ENCODE measurements around the gene GKAP1.
"Not testable (repeated sequence)": the region's sequence is repeated elsewhere in the genome, so short reads cannot be mapped to it uniquely, and the experiment has no call there.

GKAP1 gene

DNA sequence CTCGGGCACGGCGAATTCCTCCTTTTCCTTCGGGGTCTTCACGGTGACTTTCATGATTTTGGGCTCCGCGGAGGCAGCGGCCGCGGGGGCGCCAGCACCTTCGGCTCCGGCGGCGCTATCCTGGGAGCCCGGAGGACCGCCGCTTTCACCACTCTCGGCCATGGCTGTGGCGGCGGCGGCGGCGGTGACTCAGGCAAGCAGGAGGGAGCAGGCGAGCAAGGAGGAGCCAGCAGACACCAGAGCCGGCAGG is 110.1 kb downstream of the GKAP1 start:
- DNase-seq (no peak), ATAC-seq (peak; percentile 78)
- Mint-ChIP-seq H3K27ac (peak overlapping the region; percentile 99 to 100), H3K4me3 (peak overlapping the region; percentile 90 to 99), H3K9me3 (no peaks in the 10 kb centered on the region), H3K4me1 (peaks cover 48% of the 10 kb centered on the region), H3K27me3 (no peaks in the 10 kb centered on the region)

DNA sequence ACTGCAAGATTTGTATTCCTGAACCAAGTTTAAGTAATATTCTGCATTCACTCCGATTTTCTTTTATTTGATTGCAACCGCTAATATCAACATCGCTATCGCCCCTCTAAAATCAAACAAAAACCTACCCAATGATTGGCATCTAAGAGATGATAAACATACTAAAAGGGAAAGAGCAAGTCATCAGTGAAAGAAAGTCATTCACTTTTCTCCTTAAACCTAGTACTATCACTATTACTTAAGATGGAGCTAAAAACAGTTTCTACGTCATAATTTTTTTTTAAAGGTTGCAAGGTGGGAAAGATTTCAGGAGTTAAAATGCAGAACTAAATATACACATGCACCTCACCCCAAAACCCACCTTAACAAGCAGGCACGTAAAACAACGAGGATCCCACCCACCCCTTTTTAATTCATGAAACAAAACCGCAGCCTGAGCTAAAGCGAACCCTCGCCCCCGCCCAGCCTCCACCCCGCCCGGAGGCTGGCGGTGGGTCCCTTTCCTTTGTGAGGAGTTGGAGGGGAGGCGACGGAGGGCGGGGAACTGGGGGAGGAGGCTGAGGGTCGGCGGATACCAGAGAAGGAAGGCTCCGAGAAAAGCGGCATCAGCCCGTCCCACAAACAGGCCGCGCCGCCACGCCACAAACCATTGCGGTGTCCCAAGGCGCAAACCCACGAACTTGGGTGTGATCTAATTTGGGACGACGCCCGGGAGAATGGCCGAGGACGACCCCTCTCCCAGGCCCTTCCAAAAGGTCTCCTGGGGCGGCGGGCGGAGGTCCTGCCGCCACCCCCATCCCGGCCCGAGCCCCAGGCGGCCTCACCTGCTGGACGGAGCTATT is 110.7 kb downstream of the GKAP1 start:
- Mint-ChIP-seq H3K4me3 (peak overlapping the region; percentile 90 to 99), H3K4me1 (peaks cover 53% of the 10 kb centered on the region), H3K9me3 (no peaks in the 10 kb centered on the region), H3K27me3 (no peaks in the 10 kb centered on the region), H3K27ac (peak overlapping the region; percentile 99 to 100)
- peak; percentile 59 for ATAC-seq
- peak; percentile 68 to 77 for DNase-seq

DNA sequence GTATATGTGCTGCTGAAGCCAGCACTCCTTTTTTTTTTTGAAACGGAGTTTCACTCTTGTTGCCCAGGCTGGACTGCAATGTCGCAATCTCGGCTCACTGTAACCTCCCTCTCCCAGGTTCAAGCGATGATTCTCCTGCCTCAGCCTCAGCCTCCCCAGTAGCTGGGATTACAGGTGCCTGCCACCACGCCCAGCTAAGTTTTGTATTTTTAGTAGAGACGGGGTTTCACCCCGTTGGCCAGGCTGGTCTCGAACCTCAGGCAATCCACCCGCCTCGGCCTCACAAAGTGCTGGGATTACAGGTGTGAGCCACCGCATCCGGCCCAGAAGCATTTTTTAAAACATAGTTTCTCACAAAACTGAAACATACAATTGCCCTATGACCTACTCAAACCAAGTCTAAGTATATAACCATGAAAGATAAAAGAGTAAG is 112.3 kb downstream of the GKAP1 start:
- Mint-ChIP-seq H3K27ac (peak overlapping the region; percentile 34 to 90), H3K4me3 (peak overlapping the region; percentile 90 to 99), H3K4me1 (peaks cover 67% of the 10 kb centered on the region)
- not testable (repeated sequence) for DNase-seq, H3K27me3 Mint-ChIP-seq, H3K9me3 Mint-ChIP-seq, ATAC-seq

DNA sequence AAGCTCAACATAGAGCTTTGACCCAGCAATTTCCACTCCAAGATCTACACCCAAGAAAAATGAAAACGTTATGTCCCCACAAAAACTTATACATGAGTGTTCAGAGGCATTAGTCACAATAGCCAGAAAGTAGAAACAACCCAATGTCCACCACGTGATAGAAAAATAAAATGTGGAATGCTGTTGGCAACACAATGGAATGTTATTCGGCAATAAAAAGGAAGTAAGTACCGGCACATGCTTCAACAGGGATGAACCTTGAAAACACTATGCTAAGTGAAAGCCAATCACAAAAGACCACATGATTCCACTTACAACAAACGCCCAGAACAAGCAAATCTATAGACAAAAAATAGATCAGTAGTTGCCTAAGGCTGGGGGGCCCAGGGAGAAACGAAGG is 115.8 kb downstream of the GKAP1 start:
- peak overlapping the region; percentile 23 to 36 for H3K4me3 Mint-ChIP-seq
- ATAC-seq = no peak
- no peaks in the 10 kb centered on the region for H3K27me3 Mint-ChIP-seq
- peaks cover 74% of the 10 kb centered on the region for H3K4me1 Mint-ChIP-seq
- no peak for DNase-seq
- H3K9me3 Mint-ChIP-seq = no peaks in the 10 kb centered on the region
- H3K27ac Mint-ChIP-seq = no peak overlapping the region

DNA sequence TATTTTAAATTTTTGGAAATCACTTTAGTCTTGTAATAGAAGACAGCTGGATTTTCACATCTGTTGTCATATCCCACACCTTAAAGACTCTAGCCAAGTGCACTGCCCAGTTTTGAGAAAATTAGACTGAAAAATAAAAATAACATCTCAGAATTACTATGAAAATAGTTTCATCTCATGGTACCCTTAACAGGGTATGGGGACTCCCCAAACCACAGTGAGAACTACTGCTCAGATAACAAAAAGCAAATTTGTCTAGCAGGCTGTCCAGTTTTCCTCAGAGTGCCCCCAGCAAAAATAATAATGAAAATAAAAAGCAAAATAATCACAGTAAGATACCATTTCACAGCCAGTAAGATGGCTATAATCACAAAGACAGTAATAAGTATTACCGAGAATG is 116.3 kb downstream of the GKAP1 start:
- peak overlapping the region; percentile 23 to 36 for H3K4me3 Mint-ChIP-seq
- no peak overlapping the region for H3K27ac Mint-ChIP-seq
- no peaks in the 10 kb centered on the region for H3K9me3 Mint-ChIP-seq
- DNase-seq = no peak
- ATAC-seq = no peak
- peaks cover 71% of the 10 kb centered on the region for H3K4me1 Mint-ChIP-seq
- no peaks in the 10 kb centered on the region for H3K27me3 Mint-ChIP-seq

DNA sequence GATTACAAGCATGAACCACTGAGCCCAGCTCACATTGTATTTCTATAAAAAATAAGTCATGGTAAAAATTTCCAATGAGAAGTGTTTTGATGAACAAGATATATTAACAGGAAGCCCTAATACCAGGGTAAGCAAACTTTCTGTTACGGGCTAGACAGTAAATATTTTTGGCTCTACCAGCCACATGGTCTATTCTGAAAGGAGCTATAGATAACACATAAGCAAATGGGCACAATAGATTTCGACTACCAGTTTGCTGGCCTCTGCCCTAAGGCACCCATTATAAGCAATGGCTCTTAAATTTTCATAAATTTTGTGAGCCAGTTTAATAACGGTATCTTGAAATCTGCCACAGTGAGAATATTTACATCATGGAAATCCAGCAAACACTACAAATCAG is 118.0 kb downstream of the GKAP1 start:
- H3K9me3 Mint-ChIP-seq = no peaks in the 10 kb centered on the region
- no peak for DNase-seq
- H3K27me3 Mint-ChIP-seq = no peaks in the 10 kb centered on the region
- peak overlapping the region in 1 of 2 donors; percentile 21 for H3K4me3 Mint-ChIP-seq
- H3K4me1 Mint-ChIP-seq = peaks cover 64% of the 10 kb centered on the region
- no peak overlapping the region for H3K27ac Mint-ChIP-seq
- ATAC-seq = no peak

DNA sequence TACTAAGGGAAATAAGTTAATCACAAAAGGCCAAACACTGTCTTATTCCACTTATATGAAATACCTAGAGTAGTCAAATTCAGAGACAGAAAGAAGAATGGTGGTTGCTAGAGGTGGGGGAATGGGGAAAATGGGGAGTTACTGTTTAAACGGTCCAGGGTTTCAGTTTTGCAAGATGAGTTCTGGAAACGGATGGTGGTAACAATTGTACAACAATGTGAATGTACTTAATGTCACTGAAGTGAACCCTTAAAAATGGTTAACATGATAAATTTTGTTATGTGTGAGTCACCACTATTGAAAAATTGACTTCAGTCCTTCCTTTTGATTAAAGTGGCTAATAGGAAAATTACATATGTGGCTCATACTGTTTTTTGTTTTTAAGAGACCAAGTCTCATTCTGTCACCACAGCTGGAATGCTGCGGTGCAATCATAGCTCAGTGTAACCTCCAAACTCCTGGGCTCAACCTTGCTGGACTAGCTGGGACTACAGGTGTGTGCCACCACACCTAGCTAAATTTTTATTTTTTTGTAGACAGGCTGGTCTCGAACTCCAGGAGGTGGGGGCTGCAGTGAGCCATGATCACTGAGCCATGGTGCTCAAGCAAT is 118.5 kb downstream of the GKAP1 start:
- ATAC-seq = peak; percentile 75
- peak overlapping the region; percentile 4 to 85 for H3K27ac Mint-ChIP-seq
- DNase-seq = no peak

DNA sequence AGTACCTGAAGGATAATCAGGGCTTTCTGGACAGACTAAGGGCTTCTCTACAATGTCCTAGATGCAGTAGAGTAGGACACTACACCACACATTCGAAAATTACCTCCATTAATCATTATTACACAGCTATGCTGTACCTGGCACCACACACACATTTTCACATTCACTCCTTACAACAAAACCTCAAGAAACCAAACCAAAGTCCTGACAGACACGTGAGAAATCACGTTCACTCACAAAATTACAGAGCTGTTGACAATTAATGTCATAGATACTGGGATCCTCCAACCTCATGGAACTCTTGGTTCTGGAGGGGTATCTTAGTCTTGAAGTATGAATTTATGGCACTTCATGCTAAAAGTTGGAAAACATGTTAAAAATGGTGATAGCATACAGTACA is 126.1 kb downstream of the GKAP1 start:
- no peak overlapping the region for H3K4me3 Mint-ChIP-seq
- H3K27ac Mint-ChIP-seq = peak overlapping the region in 1 of 2 donors; percentile 31
- H3K4me1 Mint-ChIP-seq = peaks cover 79% of the 10 kb centered on the region
- ATAC-seq (no peak), DNase-seq (no peak)
- H3K27me3 Mint-ChIP-seq = no peaks in the 10 kb centered on the region
- no peaks in the 10 kb centered on the region for H3K9me3 Mint-ChIP-seq

More for the DNA sequence above, 118.5 kb downstream of the GKAP1 start:
- Mint-ChIP-seq H3K4me3 (peak overlapping the region; percentile 36 to 37), H3K9me3 (no peaks in the 10 kb centered on the region), H3K4me1 (peaks cover 65% of the 10 kb centered on the region), H3K27me3 (no peaks in the 10 kb centered on the region)

Measured in stimulated activated naive CD8-positive, alpha-beta T cell treated with anti-CD3 and anti-CD28 coated beads, Interleukin-15, amount 100 ng/mL, for 72 hours (primary cell).